Endothelial cell of umbilical vein (primary cell): Measurements from ENCODE around the gene CCDC32. TPM values are rescaled to one million over a fixed set of nuclear protein-coding genes. Genes with fewer than 3 reads are reported as not detected.

Experiments
- BruUV-seq: library from RNA; stranded (reverse); fragments of 400-500 nt; replicated peaks from 2 replicates; lab custom pipeline; 2021; lab: Mats Ljungman, UMichigan
- CTCF ChIA-PET: fragments of 300-600, 350-600 bp; sonication (Branson Sonifier 250); formaldehyde crosslinking; loops from one replicate; lab custom pipeline; 2021; ENCODE audit warnings: antibody characterized with exemption, inconsistent platforms; lab: Charles Lee
- POLR2A ChIA-PET: fragments of 300-600, 350-600 bp; sonication (Branson Sonifier 250); formaldehyde crosslinking; loops from one replicate; lab custom pipeline; 2021; ENCODE audit warnings: antibody characterized with exemption, inconsistent platforms; lab: Charles Lee
- DNase-seq: peaks from one replicate; pipeline ENCODE4 v3.0.0-alpha.2; 2011; ENCODE audit warnings: low read depth, low spot score
- FAIRE-seq: peaks from 2 replicates; lab custom pipeline; 2011; peaks lifted over from hg19 to GRCh38; lab: Jason Lieb, UNC
- H2AFZ ChIP-seq: 2 replicates; pipeline ENCODE4 v1.6.0; 2012; ENCODE audit warnings: low read depth, low read length, control low read depth, inconsistent platforms
- H3K27ac ChIP-seq: 2 replicates; pipeline ENCODE4 v1.5.1; 2011; ENCODE audit warnings: low read depth, mild to moderate bottlenecking, control low read depth, low read length, moderate library complexity; ENCODE audit not compliant: insufficient read depth
- H3K27me3 ChIP-seq, 2 experiments: 2 replicates each; pipeline versions ENCODE4 v1.6.0 to v1.6.1; 2011; ENCODE audit warnings: low read length in 2 of 2, mixed read lengths in 1 of 2; ENCODE audit not compliant: control insufficient read depth in 2 of 2, insufficient read depth in 2 of 2
- H3K36me3 ChIP-seq, 2 experiments: 2 replicates in 1 of 2; 3 replicates in 1 of 2; pipeline ENCODE4 v1.5.1; 2011; ENCODE audit warnings: low read length in 2 of 2, mild to moderate bottlenecking in 1 of 2, moderate library complexity in 1 of 2; ENCODE audit not compliant: control insufficient read depth in 2 of 2, insufficient read depth in 2 of 2; ENCODE audit errors: extremely low read depth in 1 of 2
- H3K4me1 ChIP-seq: 3 replicates; pipeline ENCODE4 v1.5.1; 2011; ENCODE audit warnings: mild to moderate bottlenecking, low read length; ENCODE audit not compliant: control insufficient read depth, insufficient read depth; ENCODE audit errors: extremely low read depth
- H3K4me2 ChIP-seq: 2 replicates; pipeline ENCODE4 v1.6.1; 2011; ENCODE audit warnings: low read length, control low read depth, mixed read lengths; ENCODE audit not compliant: insufficient read depth
- H3K4me3 ChIP-seq, 3 experiments: fragments of 200-600 bp in 1 of 3; sonication (generic), shearing (Covaris generic) in 1 of 3; replicated peaks in 1 of 3; 2 replicates each; pipeline ENCODE4 v1.5.1; 2011 to 2016; ENCODE audit warnings: control low read depth in 3 of 3, low read length in 3 of 3, mild to moderate bottlenecking in 2 of 3, inconsistent platforms in 1 of 3, low read depth in 1 of 3, moderate library complexity in 1 of 3; ENCODE audit not compliant: insufficient read depth in 1 of 3
- H3K79me2 ChIP-seq: 2 replicates; pipeline ENCODE4 v1.6.0; 2012; ENCODE audit warnings: low read length, inconsistent platforms; ENCODE audit not compliant: control insufficient read depth, insufficient read depth
- H3K9ac ChIP-seq: replicated peaks from 2 replicates; pipeline ENCODE3; 2011; ENCODE audit warnings: low read length, control low read depth; ENCODE audit not compliant: insufficient read depth; ENCODE audit errors: extremely low read depth
- H3K9me1 ChIP-seq: replicated peaks from 3 replicates; pipeline ENCODE4 v1.6.0; 2011; ENCODE audit warnings: mild to moderate bottlenecking, low read length; ENCODE audit not compliant: control insufficient read depth, insufficient read depth; ENCODE audit errors: extremely low read depth
- H3K9me3 ChIP-seq: replicated peaks from 2 replicates; pipeline ENCODE4 v1.5.1; 2012; ENCODE audit warnings: low read length, inconsistent platforms; ENCODE audit not compliant: control insufficient read depth, insufficient read depth
- H4K20me1 ChIP-seq: replicated peaks from 2 replicates; pipeline ENCODE3; 2011; ENCODE audit warnings: mild to moderate bottlenecking, low read length; ENCODE audit not compliant: control insufficient read depth, insufficient read depth; ENCODE audit errors: extremely low read depth
- EZH2 ChIP-seq: IDR thresholded peaks from 2 replicates; pipeline ENCODE4 v1.6.1; 2012; ENCODE audit warnings: borderline replicate concordance, low read depth, mild to moderate bottlenecking, moderate library complexity, low read length, inconsistent platforms; ENCODE audit not compliant: severe bottlenecking
- FOS ChIP-seq: IDR thresholded peaks from 2 replicates; pipeline ENCODE4 v1.6.1; 2011; ENCODE audit warnings: mild to moderate bottlenecking, low read length, moderate library complexity, borderline replicate concordance; ENCODE audit not compliant: insufficient read depth
- GATA2 ChIP-seq: IDR thresholded peaks from 2 replicates; pipeline ENCODE4 v1.7.0; 2011; ENCODE audit warnings: low read depth, mild to moderate bottlenecking, moderate library complexity, mixed read lengths, low read length; ENCODE audit not compliant: insufficient read length, insufficient read depth
- JUN ChIP-seq: IDR thresholded peaks from 2 replicates; pipeline ENCODE4 v1.6.1; 2011; ENCODE audit warnings: borderline replicate concordance, low read depth; ENCODE audit not compliant: insufficient read length, insufficient read depth
- MYC ChIP-seq: IDR thresholded peaks from one replicate; pipeline ENCODE4 v1.6.1; 2011; ENCODE audit warnings: mild to moderate bottlenecking, low read depth, low read length
- POLR2A ChIP-seq: IDR thresholded peaks from 2 replicates; pipeline ENCODE4 v1.6.1; 2012; ENCODE audit warnings: low read depth, mild to moderate bottlenecking, control low read depth, low read length
- POLR2AphosphoS5 ChIP-seq: IDR thresholded peaks from 2 replicates; pipeline ENCODE4 v1.6.1; 2012; ENCODE audit warnings: low read depth, mild to moderate bottlenecking, control low read depth, low read length, moderate library complexity; ENCODE audit not compliant: insufficient read depth
- dilution Hi-C: fragments of 300-500 bp; cut with MboI; formaldehyde crosslinking; loops from one replicate; pipeline ENCODE4 v1.15.0; 2019; ENCODE audit warnings: low sequenced_read_pairs; ENCODE audit not compliant: extremely low pct_ligation_motif_present
- intact Hi-C: fragments of 100-400 bp; cut with micrococcal nuclease; formaldehyde crosslinking; loops from one replicate; pipeline ENCODE4 v1.10.0; 2022
- polyA plus RNA-seq, 4 experiments: library from polyadenylated mRNA; depleted of rRNA in 3 of 4; stranded (reverse) in 3 of 4; unstranded in 1 of 4; fragments of >200 nt; gene quantifications; 2 replicates each; pipeline versions ENCODE4 v1.2.1 to v1.2.3, GENCODE V29; 2011 to 2012; ENCODE audit warnings: missing spikeins in 1 of 4
- total RNA-seq: library from RNA; stranded (reverse); gene quantifications from 2 replicates; pipeline ENCODE4 v1.2.3, GENCODE V29; 2021
- TF ChIP-seq, protein P1 (sequence below): IDR thresholded peaks from 2 replicates; pipeline ENCODE4 v1.6.1; 2011; ENCODE audit not compliant: insufficient read depth, insufficient read length
- TF ChIP-seq, protein P2 (sequence below), 2 donors: IDR thresholded peaks; 1 replicate in 1 of 2; 2 replicates in 1 of 2; pipeline ENCODE4 v1.5.1; 2011; ENCODE audit warnings: low read length in 2 of 2, mild to moderate bottlenecking in 2 of 2, moderate library complexity in 2 of 2, control low read depth in 1 of 2, inconsistent platforms in 1 of 2, low read depth in 1 of 2; ENCODE audit not compliant: insufficient read depth in 1 of 2; ENCODE audit errors: extremely low read depth in 1 of 2

The CCDC32 gene
- total and polyA plus RNA-seq, 2 donors (not counting 3 experiments of a cell fraction or from before 2014, with no cell fraction given) = 22.9 to 24.0 TPM

DNA sequence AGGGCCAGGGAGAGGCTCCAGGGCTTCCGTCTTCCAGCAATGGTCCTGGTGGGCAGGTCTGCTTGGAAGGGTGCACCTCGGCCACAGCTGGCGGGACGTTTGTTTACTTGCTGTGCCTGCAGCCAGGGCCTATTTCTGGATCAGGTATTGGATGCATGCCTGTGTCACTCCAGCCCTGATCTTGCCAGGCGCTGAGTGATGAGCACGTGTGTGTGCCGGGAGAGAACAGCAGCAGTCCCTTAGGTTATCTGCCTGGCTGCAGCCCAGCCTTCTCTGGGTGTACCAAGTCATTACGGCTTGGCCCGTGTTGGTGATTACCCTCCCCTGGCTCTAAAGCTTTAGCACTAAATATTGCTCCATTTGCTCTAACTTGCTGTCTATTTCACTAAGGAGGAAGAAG is 14.9 kb downstream of the CCDC32 start:
- dilution Hi-C loops (no loop called here), intact Hi-C loops (no loop called here)
- H3K4me1 ChIP-seq = no peaks in the 10 kb centered on the region
- FAIRE-seq = no peak
- H3K79me2 ChIP-seq = no peaks in the 10 kb centered on the region
- H3K4me3 ChIP-seq = no peak overlapping the region
- H3K9me1 ChIP-seq = no peaks in the 10 kb centered on the region
- H3K9ac ChIP-seq = no peak overlapping the region
- H2AFZ ChIP-seq = no peak overlapping the region
- no TSS peak for BruUV-seq
- no peak overlapping the region for H3K27ac ChIP-seq
- DNase-seq = no peak
- no peaks in the 10 kb centered on the region for H3K9me3 ChIP-seq
- TF ChIP-seq MYC (no peak), POLR2AphosphoS5 (no peak), EZH2 (no peak), JUN (no peak), GATA2 (no peak), FOS (no peak), POLR2A (no peak)
- TF ChIP-seq, protein P1, sequence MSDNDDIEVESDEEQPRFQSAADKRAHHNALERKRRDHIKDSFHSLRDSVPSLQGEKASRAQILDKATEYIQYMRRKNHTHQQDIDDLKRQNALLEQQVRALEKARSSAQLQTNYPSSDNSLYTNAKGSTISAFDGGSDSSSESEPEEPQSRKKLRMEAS = no peak
- TF ChIP-seq, protein P2, sequence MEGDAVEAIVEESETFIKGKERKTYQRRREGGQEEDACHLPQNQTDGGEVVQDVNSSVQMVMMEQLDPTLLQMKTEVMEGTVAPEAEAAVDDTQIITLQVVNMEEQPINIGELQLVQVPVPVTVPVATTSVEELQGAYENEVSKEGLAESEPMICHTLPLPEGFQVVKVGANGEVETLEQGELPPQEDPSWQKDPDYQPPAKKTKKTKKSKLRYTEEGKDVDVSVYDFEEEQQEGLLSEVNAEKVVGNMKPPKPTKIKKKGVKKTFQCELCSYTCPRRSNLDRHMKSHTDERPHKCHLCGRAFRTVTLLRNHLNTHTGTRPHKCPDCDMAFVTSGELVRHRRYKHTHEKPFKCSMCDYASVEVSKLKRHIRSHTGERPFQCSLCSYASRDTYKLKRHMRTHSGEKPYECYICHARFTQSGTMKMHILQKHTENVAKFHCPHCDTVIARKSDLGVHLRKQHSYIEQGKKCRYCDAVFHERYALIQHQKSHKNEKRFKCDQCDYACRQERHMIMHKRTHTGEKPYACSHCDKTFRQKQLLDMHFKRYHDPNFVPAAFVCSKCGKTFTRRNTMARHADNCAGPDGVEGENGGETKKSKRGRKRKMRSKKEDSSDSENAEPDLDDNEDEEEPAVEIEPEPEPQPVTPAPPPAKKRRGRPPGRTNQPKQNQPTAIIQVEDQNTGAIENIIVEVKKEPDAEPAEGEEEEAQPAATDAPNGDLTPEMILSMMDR (IDR thresholded peaks at IDR 0.05; ENCODE audit: extremely low read depth in 1 of 2, insufficient read depth in 1 of 2, low read depth in 1 of 2, low read length in 2 of 2) = no peak
- H3K36me3 ChIP-seq = peaks cover 2 to 9% of the 10 kb centered on the region in 2 experiments
- no peaks in the 10 kb centered on the region for H3K27me3 ChIP-seq
- no peaks in the 10 kb centered on the region for H4K20me1 ChIP-seq
- POLR2A ChIA-PET = no interaction called here
- H3K4me2 ChIP-seq = no peak overlapping the region
- CTCF ChIA-PET = no interaction called here
